ENCODE measurements around the gene SLC24A2. TPM values are rescaled to one million over a fixed set of nuclear protein-coding genes. Genes with fewer than 3 reads are reported as not detected.

Gene SLC24A2
- total RNA-seq, 2 donors from 2014 or later = 0.05 TPM

GRCh38 chr9:19809422-19810269, 20.8 kb upstream of the SLC24A2 start:
- no peaks in the 10 kb centered on the region for H3K36me3 ChIP-seq
- H3K27ac ChIP-seq = no peak overlapping the region
- H3K4me3 ChIP-seq = no peak overlapping the region
- H3K9ac ChIP-seq (ENCODE audit: low read depth in 2 of 2, low read length in 2 of 2) = no peak overlapping the region
- no peaks in the 10 kb centered on the region for H3K27me3 ChIP-seq
- DNase-seq = no peak
- intact Hi-C loops (cut with DNase I) = no loop called here
- H3K9me3 ChIP-seq = no peaks in the 10 kb centered on the region
- TF ChIP-seq, protein P1, sequence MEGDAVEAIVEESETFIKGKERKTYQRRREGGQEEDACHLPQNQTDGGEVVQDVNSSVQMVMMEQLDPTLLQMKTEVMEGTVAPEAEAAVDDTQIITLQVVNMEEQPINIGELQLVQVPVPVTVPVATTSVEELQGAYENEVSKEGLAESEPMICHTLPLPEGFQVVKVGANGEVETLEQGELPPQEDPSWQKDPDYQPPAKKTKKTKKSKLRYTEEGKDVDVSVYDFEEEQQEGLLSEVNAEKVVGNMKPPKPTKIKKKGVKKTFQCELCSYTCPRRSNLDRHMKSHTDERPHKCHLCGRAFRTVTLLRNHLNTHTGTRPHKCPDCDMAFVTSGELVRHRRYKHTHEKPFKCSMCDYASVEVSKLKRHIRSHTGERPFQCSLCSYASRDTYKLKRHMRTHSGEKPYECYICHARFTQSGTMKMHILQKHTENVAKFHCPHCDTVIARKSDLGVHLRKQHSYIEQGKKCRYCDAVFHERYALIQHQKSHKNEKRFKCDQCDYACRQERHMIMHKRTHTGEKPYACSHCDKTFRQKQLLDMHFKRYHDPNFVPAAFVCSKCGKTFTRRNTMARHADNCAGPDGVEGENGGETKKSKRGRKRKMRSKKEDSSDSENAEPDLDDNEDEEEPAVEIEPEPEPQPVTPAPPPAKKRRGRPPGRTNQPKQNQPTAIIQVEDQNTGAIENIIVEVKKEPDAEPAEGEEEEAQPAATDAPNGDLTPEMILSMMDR (IDR thresholded peaks at IDR 0.05) = no peak
- no peaks in the 10 kb centered on the region for H3K4me1 ChIP-seq

GRCh38 chr9:19807182-19807892, 18.5 kb upstream of the SLC24A2 start:
- Histone ChIP-seq H3K4me1 (no peaks in the 10 kb centered on the region), H3K27ac (no peak overlapping the region), H3K4me3 (no peak overlapping the region), H3K36me3 (no peaks in the 10 kb centered on the region), H3K9me3 (no peaks in the 10 kb centered on the region), H3K27me3 (no peaks in the 10 kb centered on the region), H3K9ac (ENCODE audit: low read depth in 2 of 2, low read length in 2 of 2) (no peak overlapping the region)
- intact Hi-C loops (cut with DNase I) = no loop called here
- TF ChIP-seq, protein P1 (IDR thresholded peaks at IDR 0.05) = no peak
- no peak for DNase-seq

GRCh38 chr9:19804431-19804830, 15.6 kb upstream of the SLC24A2 start:
- H3K27ac ChIP-seq = no peak overlapping the region
- no peak overlapping the region for H3K9ac ChIP-seq (ENCODE audit: low read depth in 2 of 2, low read length in 2 of 2)
- no peak overlapping the region for H3K4me3 ChIP-seq
- TF ChIP-seq, protein P1 (IDR thresholded peaks at IDR 0.05) = no peak
- H3K4me1 ChIP-seq = no peaks in the 10 kb centered on the region
- no peak for DNase-seq
- intact Hi-C loops (cut with DNase I) = no loop called here
- no peaks in the 10 kb centered on the region for H3K27me3 ChIP-seq
- no peaks in the 10 kb centered on the region for H3K36me3 ChIP-seq
- no peaks in the 10 kb centered on the region for H3K9me3 ChIP-seq

GRCh38 chr9:19800884-19801283, 12.0 kb upstream of the SLC24A2 start:
- intact Hi-C loops (cut with DNase I) = no loop called here
- DNase-seq = no peak
- Histone ChIP-seq H3K4me3 (no peak overlapping the region), H3K9me3 (no peaks in the 10 kb centered on the region), H3K4me1 (no peaks in the 10 kb centered on the region), H3K27me3 (no peaks in the 10 kb centered on the region), H3K27ac (no peak overlapping the region), H3K9ac (ENCODE audit: low read depth in 2 of 2, low read length in 2 of 2) (no peak overlapping the region), H3K36me3 (no peaks in the 10 kb centered on the region)
- TF ChIP-seq, protein P1 (IDR thresholded peaks at IDR 0.05) = no peak

DNA sequence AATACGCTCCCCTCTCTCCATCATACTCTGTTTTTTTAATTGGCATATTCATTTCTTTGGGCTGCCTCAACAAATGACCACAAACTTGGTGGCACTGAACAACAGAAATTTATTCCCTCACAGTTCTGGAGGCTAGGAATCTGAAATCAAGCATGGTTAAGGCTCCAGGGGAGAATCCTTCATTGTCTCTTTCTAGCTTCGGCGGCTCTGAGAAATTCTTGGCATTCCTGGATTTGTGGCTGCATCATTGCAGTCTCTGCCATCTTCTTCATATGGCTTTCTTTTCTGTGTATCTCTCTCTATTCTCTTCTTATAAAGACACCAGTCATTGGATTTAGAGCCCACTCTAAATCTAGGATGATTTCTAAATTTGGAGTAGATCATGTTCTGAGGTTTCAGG, 10.9 kb upstream of the SLC24A2 start:
- TF ChIP-seq, protein P1 (IDR thresholded peaks at IDR 0.05) = no peak
- H3K36me3 ChIP-seq = no peaks in the 10 kb centered on the region
- intact Hi-C loops (cut with DNase I) = no loop called here
- H3K4me3 ChIP-seq = no peak overlapping the region
- DNase-seq = no peak
- no peaks in the 10 kb centered on the region for H3K27me3 ChIP-seq
- no peaks in the 10 kb centered on the region for H3K9me3 ChIP-seq
- H3K9ac ChIP-seq (ENCODE audit: low read depth in 2 of 2, low read length in 2 of 2) = no peak overlapping the region
- H3K4me1 ChIP-seq = no peaks in the 10 kb centered on the region
- H3K27ac ChIP-seq = no peak overlapping the region
